Measurements from ENCODE around the gene ISOC2.

Gene ISOC2, protein sequence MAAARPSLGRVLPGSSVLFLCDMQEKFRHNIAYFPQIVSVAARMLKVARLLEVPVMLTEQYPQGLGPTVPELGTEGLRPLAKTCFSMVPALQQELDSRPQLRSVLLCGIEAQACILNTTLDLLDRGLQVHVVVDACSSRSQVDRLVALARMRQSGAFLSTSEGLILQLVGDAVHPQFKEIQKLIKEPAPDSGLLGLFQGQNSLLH

DNA sequence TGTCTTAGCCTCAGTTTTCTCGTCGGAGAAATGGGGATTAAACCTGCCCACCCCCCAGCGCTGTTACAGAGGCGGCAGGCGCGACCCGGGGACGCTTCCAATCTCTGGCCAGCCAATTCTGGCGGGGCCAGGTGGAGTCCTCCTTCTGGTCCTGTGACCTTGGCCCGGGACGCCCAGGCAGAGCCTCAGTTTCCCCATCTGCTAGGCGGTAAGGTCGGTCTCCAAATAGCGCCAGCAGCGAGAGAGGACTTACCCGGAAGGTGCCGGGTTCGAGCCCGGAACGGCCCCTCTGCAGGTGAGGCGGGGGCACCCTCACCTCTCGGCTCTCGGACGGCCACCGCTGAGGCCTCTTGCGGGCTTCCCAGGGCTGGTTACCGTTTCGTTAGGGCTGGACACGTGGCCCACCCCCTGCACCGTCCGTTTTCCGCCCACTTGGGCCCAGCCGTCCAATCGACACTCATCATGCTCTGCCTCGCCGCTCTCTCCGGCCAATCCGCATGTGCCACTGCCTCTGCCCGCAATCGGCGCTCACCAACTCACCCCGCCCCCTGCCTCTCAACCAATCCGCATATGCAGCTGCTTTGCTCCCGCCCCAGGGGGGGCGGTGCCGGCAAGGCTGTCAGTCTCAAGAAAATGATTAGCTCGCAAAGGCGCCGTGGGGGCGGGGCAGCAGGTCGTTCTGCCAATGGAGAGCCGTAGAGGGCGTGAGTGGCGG is at the start of gene ISOC2:
Gene ISOC2 (minus strand): TSS at position 384 of the 715 bp plus-strand sequence. CDS start 5,156 bp downstream, outside the sequence.
- Histone ChIP-seq H3K4me2 (ENCODE audit: low read depth, low read length, poor library complexity, severe bottlenecking) (peak within 1 kb of the TSS; percentile 87), H4K20me1 (ENCODE audit: low read depth, low read length) (no peaks in the 10 kb centered on the region), H3K36me3 (ENCODE audit: low read length) (no peaks in the 10 kb centered on the region), H3F3A (ENCODE audit: insufficient read depth) (peaks cover 9% of the 10 kb centered on the region; the same call in 1 of the 2 replicates), H2AFZ (ENCODE audit: low read depth, low read length, severe bottlenecking) (peak within 1 kb of the TSS; percentile 87), H3K27ac (ENCODE audit: low read depth, low read length) (peak within 1 kb of the TSS; percentile 80), H3K9ac (ENCODE audit: low read length) (peak within 1 kb of the TSS; percentile 89), H3K4me3 (ENCODE audit: insufficient read depth, low read length, poor library complexity, severe bottlenecking) (peak within 1 kb of the TSS; percentile 93), H3K9me3 (ENCODE audit: insufficient read depth, low read length) (no peaks in the 10 kb centered on the region), H3K79me2 (ENCODE audit: insufficient read depth, low read length) (peaks cover 9% of the 10 kb centered on the region; the same call in 1 of the 2 replicates), H3K27me3 (ENCODE audit: low read length) (no peaks in the 10 kb centered on the region), H3K9me2 (replicated peaks; ENCODE audit: insufficient read depth, low read length) (no peaks in the 10 kb centered on the region)
- no peak for TF ChIP-seq EZH2phosphoT487 (conservative IDR thresholded peaks at IDR 0.05; ENCODE audit: low read length)
- TF ChIP-seq, protein P1, sequence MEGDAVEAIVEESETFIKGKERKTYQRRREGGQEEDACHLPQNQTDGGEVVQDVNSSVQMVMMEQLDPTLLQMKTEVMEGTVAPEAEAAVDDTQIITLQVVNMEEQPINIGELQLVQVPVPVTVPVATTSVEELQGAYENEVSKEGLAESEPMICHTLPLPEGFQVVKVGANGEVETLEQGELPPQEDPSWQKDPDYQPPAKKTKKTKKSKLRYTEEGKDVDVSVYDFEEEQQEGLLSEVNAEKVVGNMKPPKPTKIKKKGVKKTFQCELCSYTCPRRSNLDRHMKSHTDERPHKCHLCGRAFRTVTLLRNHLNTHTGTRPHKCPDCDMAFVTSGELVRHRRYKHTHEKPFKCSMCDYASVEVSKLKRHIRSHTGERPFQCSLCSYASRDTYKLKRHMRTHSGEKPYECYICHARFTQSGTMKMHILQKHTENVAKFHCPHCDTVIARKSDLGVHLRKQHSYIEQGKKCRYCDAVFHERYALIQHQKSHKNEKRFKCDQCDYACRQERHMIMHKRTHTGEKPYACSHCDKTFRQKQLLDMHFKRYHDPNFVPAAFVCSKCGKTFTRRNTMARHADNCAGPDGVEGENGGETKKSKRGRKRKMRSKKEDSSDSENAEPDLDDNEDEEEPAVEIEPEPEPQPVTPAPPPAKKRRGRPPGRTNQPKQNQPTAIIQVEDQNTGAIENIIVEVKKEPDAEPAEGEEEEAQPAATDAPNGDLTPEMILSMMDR (IDR thresholded peaks at IDR 0.05; ENCODE audit: insufficient read depth, low read length, poor library complexity, severe bottlenecking), result no peak

DNA sequence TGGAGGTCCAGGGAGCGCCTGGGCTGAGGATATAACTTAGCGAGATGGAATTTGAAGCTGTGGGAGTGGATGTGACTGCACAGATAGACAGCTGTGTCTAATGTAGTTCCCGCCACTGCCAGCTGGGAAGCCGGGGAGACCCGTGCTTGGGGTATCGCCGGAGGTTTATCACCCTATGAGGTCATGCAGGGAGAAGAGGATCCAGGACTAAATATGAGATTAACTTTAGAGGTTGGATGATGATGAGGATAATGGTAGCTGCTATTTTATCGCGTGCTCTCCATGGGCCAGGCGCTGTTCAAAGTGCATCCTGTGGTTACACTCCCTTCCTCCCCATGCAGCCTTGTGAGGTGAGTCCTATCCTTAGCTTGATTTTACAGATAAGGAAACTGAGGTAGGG is 46.7 kb upstream of the ISOC2 start:
- Histone ChIP-seq H3K9ac (ENCODE audit: low read length) (no peak overlapping the region), H3K4me3 (ENCODE audit: insufficient read depth, low read length, poor library complexity, severe bottlenecking) (no peak overlapping the region), H3K27ac (ENCODE audit: low read depth, low read length) (no peak overlapping the region), H3K79me2 (ENCODE audit: insufficient read depth, low read length) (no peaks in the 10 kb centered on the region), H3K27me3 (ENCODE audit: low read length) (no peaks in the 10 kb centered on the region), H3K9me2 (replicated peaks; ENCODE audit: insufficient read depth, low read length) (no peaks in the 10 kb centered on the region), H3K36me3 (ENCODE audit: low read length) (no peaks in the 10 kb centered on the region), H2AFZ (ENCODE audit: low read depth, low read length, severe bottlenecking) (no peak overlapping the region), H3K4me2 (ENCODE audit: low read depth, low read length, poor library complexity, severe bottlenecking) (no peak overlapping the region), H3K9me3 (ENCODE audit: insufficient read depth, low read length) (no peaks in the 10 kb centered on the region), H4K20me1 (ENCODE audit: low read depth, low read length) (no peaks in the 10 kb centered on the region), H3F3A (ENCODE audit: insufficient read depth) (no peaks in the 10 kb centered on the region)
- TF ChIP-seq EZH2phosphoT487 (conservative IDR thresholded peaks at IDR 0.05; ENCODE audit: low read length), result no peak
- TF ChIP-seq, protein P1 (IDR thresholded peaks at IDR 0.05; ENCODE audit: insufficient read depth, low read length, poor library complexity, severe bottlenecking), result no peak

DNA sequence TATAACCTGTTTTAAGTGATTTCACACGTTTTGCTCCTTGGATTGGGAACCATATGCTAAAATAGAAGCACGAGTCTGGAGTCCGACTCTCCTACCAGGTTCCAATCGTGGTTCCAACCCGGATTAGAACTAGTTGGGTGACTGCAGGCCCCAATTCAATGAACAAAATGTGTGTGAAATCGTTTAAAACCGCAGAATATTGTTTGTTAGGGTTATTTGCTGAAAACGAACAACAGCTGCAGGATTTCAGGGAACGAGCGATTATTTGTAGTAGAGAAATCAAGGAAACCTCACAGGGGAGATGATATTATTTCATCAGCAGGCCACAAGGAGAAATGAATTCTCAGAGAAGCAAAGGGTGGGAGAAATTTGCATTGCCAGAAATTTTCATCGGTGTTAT is 43.5 kb upstream of the ISOC2 start:
- no peaks in the 10 kb centered on the region for H3K27me3 ChIP-seq (ENCODE audit: low read length)
- H3K9me3 ChIP-seq (ENCODE audit: insufficient read depth, low read length), result no peaks in the 10 kb centered on the region
- TF ChIP-seq, protein P1 (IDR thresholded peaks at IDR 0.05; ENCODE audit: insufficient read depth, low read length, poor library complexity, severe bottlenecking), result no peak
- TF ChIP-seq EZH2phosphoT487 (conservative IDR thresholded peaks at IDR 0.05; ENCODE audit: low read length), result no peak
- no peak overlapping the region for H3K9ac ChIP-seq (ENCODE audit: low read length)
- H3F3A ChIP-seq (ENCODE audit: insufficient read depth), result no peaks in the 10 kb centered on the region
- H3K27ac ChIP-seq (ENCODE audit: low read depth, low read length), result no peak overlapping the region
- H2AFZ ChIP-seq (ENCODE audit: low read depth, low read length, severe bottlenecking), result no peak overlapping the region
- no peak overlapping the region for H3K4me3 ChIP-seq (ENCODE audit: insufficient read depth, low read length, poor library complexity, severe bottlenecking)
- H3K4me2 ChIP-seq (ENCODE audit: low read depth, low read length, poor library complexity, severe bottlenecking), result no peak overlapping the region
- no peaks in the 10 kb centered on the region for H3K9me2 ChIP-seq (replicated peaks; ENCODE audit: insufficient read depth, low read length)
- no peaks in the 10 kb centered on the region for H3K36me3 ChIP-seq (ENCODE audit: low read length)
- H3K79me2 ChIP-seq (ENCODE audit: insufficient read depth, low read length), result no peaks in the 10 kb centered on the region
- H4K20me1 ChIP-seq (ENCODE audit: low read depth, low read length), result no peaks in the 10 kb centered on the region

Measured in SU-DHL-6 (cell line).